LNCaP clone FGC (cell line): ENCODE results near the gene TMEM127.
"Not testable (repeated sequence)": the region's sequence is repeated elsewhere in the genome, so short reads cannot be mapped to it uniquely, and the experiment has no call there.

Experiments used
- DNase-seq: peaks from one replicate; pipeline ENCODE4 v3.0.0-alpha.2; 2011; ENCODE audit warnings: low read depth
- H3K4me3 ChIP-seq: 2 replicates; pipeline ENCODE4 v1.5.1; 2011; ENCODE audit warnings: mild to moderate bottlenecking, low read depth, low read length, control low read depth
- TF ChIP-seq, protein P1 (sequence below): IDR thresholded peaks from 2 replicates; pipeline ENCODE4 v1.5.1; 2012; ENCODE audit warnings: mild to moderate bottlenecking; ENCODE audit not compliant: control insufficient read depth, insufficient read depth; ENCODE audit errors: extremely low read depth

The TMEM127 gene

GRCh38 chr2:96264086-96264485 is 1.7 kb downstream of the TMEM127 start:
- no peak for DNase-seq
- H3K4me3 ChIP-seq: no peak overlapping the region
- TF ChIP-seq, protein P1, sequence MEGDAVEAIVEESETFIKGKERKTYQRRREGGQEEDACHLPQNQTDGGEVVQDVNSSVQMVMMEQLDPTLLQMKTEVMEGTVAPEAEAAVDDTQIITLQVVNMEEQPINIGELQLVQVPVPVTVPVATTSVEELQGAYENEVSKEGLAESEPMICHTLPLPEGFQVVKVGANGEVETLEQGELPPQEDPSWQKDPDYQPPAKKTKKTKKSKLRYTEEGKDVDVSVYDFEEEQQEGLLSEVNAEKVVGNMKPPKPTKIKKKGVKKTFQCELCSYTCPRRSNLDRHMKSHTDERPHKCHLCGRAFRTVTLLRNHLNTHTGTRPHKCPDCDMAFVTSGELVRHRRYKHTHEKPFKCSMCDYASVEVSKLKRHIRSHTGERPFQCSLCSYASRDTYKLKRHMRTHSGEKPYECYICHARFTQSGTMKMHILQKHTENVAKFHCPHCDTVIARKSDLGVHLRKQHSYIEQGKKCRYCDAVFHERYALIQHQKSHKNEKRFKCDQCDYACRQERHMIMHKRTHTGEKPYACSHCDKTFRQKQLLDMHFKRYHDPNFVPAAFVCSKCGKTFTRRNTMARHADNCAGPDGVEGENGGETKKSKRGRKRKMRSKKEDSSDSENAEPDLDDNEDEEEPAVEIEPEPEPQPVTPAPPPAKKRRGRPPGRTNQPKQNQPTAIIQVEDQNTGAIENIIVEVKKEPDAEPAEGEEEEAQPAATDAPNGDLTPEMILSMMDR: no peak

DNA sequence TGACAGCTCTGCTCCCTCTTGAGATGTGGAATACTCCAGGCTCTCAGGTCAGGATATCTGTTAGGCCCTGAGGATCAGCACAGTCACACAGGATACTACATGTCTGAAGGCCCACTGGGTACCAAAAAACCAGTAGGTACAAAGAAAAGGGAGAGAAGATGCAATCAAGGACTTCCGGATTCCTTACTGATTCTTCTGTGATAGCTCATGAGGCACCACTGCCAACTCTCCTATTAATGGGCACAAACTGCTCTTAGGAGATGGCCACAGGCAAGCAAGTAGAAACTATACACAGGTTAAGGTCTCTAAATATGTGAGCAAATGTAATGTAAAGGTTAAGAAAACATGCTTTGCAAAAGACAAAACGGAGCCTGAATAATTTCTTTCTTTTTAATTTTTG is 3.5 kb downstream of the TMEM127 start:
- no peak for DNase-seq
- H3K4me3 ChIP-seq: no peak overlapping the region
- TF ChIP-seq, protein P1: no peak

- H3K4me3 ChIP-seq: no peak overlapping the region
- TF ChIP-seq, protein P1: no peak
- no peak for DNase-seq
Measured at GRCh38 chr2:96261328-96262003, 4.3 kb downstream of the TMEM127 start.

DNA sequence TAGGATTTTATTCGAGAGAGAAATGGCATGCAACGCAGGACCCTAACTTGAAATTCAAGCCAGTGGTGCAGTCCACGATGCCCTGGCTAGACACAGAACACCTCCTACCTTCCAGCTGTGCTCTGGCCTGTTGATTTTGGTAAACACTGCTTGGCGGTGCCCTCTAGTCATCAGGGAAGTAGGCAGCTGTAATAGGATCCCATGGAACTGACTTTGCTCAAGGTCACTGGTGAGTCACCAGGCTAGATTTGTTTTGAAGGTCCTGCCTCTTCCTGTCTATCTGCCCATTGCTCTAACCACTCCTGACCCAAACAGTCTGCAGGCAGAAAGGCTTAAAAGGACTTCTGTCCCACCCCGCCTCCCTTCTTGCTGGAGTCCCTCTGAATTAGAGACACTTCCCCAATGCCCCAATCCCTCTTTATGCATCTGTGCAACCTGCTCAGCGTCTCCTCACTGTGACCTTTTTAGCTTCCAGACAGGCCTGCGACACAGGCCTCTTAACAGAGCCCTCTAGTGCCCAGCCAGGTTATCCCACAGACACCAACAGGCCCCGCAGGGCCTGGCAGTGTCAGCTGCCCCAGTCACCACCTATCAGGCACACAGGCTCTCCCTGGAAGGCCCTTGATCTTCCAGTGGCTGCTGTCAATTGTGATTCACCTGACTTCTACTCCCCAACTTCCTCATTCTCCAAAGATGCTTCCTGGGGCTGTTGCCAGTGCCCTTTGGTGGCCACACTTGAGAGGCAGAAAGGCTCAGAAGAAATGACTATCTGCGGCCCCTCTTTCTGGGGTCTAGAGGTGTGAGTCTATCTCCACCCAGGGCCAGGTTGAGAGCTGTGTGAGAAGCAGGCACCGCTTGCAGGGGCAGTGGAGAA is 5.2 kb downstream of the TMEM127 start:
- no peak overlapping the region for H3K4me3 ChIP-seq
- peak; percentile 77 for DNase-seq
- TF ChIP-seq, protein P1: peak; percentile 63

GRCh38 chr2:96259497-96259921 is 6.3 kb downstream of the TMEM127 start:
- no peak overlapping the region for H3K4me3 ChIP-seq
- DNase-seq: no peak
- TF ChIP-seq, protein P1: no peak

DNA sequence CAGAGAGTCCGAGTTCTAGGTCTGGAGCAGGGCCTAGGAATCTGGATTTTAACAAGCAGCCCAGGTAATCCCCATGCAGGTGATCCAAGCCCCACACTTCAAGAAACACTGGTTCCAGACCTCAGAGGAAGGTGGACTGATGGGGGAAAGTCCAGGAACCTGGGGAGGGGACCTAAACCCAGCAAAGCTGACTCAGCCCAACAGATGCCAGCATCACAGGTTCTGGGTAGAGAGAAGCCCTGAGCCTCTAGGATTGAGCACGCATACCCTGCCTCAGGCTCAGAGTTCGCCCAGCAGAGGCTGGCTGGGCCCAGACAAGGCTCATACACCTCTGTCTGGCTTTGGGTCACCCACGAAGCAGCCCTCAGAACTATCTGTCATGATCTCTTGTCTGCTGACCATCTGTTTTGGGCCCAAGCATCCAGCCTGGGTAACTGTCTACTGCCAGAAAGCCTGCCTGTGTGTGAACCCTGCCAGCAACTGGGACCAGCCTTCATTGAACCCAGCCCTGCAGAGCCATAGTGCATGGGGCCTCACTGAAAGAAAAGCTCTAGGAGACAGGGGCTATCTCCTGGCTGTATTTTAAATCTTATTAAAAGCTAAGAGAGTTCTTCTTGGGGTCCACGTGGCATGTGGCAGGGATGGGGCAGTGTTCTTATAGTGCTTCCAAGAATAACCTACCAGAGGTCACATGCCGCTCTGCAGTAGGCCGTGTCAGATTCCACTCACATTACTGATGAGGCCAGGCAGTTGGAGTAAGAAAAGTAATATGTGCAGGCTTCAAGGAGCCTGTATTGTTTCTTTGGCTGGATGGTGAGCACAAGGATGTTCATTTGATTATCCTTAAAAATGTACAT is 7.4 kb downstream of the TMEM127 start:
- H3K4me3 ChIP-seq: no peak overlapping the region
- DNase-seq: no peak
- TF ChIP-seq, protein P1: no peak

GRCh38 chr2:96257744-96258143 is 8.1 kb downstream of the TMEM127 start:
- not testable (repeated sequence) for DNase-seq, H3K4me3 ChIP-seq
